GM12878 (cell line): ENCODE results near the gene SYT3. TPM values are rescaled to one million over a fixed set of nuclear protein-coding genes. Genes with fewer than 3 reads are reported as not detected.

Experiments
- ATF7 ChIP-seq: fragments of 450-650 bp; IDR thresholded peaks from 2 replicates; pipeline ENCODE4 v1.6.1; 2016; ENCODE audit warnings: low read depth, mild to moderate bottlenecking
- CHD1 ChIP-seq: IDR thresholded peaks from 2 replicates; pipeline ENCODE4 v1.6.1; 2012; ENCODE audit warnings: low read depth, low read length, improper control_type of control experiment
- CREB1 ChIP-seq: IDR thresholded peaks from 2 replicates; pipeline ENCODE4 v1.6.1; 2012; ENCODE audit warnings: low read depth, mild to moderate bottlenecking, inconsistent platforms
- ESRRA ChIP-seq: IDR thresholded peaks from 2 replicates; pipeline ENCODE4 v1.6.1; 2012; ENCODE audit warnings: mild to moderate bottlenecking, low read length, improper control_type of control experiment
- HDAC2 ChIP-seq: fragments of 200-600 bp; sonication (generic); IDR thresholded peaks from 2 replicates; pipeline ENCODE4 v1.6.1; 2017
- KAT2A ChIP-seq: conservative IDR thresholded peaks from 2 replicates; pipeline ENCODE4 v1.6.1; 2011; ENCODE audit warnings: low read depth, low read length; ENCODE audit not compliant: control insufficient read depth
- MXI1 ChIP-seq: fragments of 150-350 bp; IDR thresholded peaks from 2 replicates; pipeline ENCODE4 v1.6.1; 2011; ENCODE audit warnings: low read depth, mild to moderate bottlenecking, inconsistent platforms, low read length, improper control_type of control experiment
- NR2C1 ChIP-seq: fragments of 450-650 bp; IDR thresholded peaks from 2 replicates; pipeline ENCODE4 v1.6.1; 2017; ENCODE audit warnings: antibody characterized with exemption, mild to moderate bottlenecking, moderate library complexity
- PAX5 ChIP-seq: IDR thresholded peaks from 2 replicates; pipeline ENCODE4 v1.6.1; 2011; ENCODE audit warnings: low read depth, low read length, borderline replicate concordance
- POLR2AphosphoS5 ChIP-seq: IDR thresholded peaks from 2 replicates; pipeline ENCODE4 v1.6.1; 2011; ENCODE audit warnings: mild to moderate bottlenecking, low read length, inconsistent platforms
- SP1 ChIP-seq: IDR thresholded peaks from one replicate; pipeline ENCODE4 v1.6.1; 2011; ENCODE audit warnings: low read depth, low read length
- WRNIP1 ChIP-seq: IDR thresholded peaks from 2 replicates; pipeline ENCODE4 v1.6.1; 2011; ENCODE audit warnings: low read depth, low read length, improper control_type of control experiment, borderline replicate concordance
- ZBED1 ChIP-seq: IDR thresholded peaks from 2 replicates; pipeline ENCODE4 v1.6.1; 2016; ENCODE audit warnings: borderline replicate concordance
- polyA plus RNA-seq, 11 experiments: library from polyadenylated mRNA; depleted of rRNA in 4 of 11; unstranded in 6 of 11; stranded (reverse) in 5 of 11; fragments of >200 nt; fragmentation: Nextera tagmentation in 4 of 11; fragmentation: Illumina TruSeq in 1 of 11; extraction: Ambion mirVana in 4 of 11; extraction: Trizol in 1 of 11; gene quantifications; 1 replicate in 1 of 11; 2 replicates in 10 of 11; pipeline versions ENCODE4 v1.2.1 to v1.2.3, GENCODE V29; 2011 to 2016; ENCODE audit warnings: inconsistent platforms in 2 of 11, missing spikeins in 2 of 11, low read depth in 1 of 11
- total RNA-seq, 4 experiments: library from RNA; depleted of rRNA in 3 of 4; stranded (reverse); fragments of >200 nt in 3 of 4; fragmentation: Illumina TruSeq in 1 of 4; extraction: Trizol in 1 of 4; gene quantifications; 2 replicates each; pipeline versions ENCODE4 v1.2.1 to v1.2.3, GENCODE V29; 2013 to 2021
- TF ChIP-seq, protein P1 (sequence below): fragments of 450-650 bp; IDR thresholded peaks from 2 replicates; pipeline ENCODE4 v1.6.1; 2017; ENCODE audit warnings: mild to moderate bottlenecking

SYT3 gene
- total and polyA plus RNA-seq, 10 of the 15 experiments (the other 5 are each of a cell fraction or from before 2014, with no cell fraction given), result 0.05 to 0.18 TPM; not detected in 8

DNA sequence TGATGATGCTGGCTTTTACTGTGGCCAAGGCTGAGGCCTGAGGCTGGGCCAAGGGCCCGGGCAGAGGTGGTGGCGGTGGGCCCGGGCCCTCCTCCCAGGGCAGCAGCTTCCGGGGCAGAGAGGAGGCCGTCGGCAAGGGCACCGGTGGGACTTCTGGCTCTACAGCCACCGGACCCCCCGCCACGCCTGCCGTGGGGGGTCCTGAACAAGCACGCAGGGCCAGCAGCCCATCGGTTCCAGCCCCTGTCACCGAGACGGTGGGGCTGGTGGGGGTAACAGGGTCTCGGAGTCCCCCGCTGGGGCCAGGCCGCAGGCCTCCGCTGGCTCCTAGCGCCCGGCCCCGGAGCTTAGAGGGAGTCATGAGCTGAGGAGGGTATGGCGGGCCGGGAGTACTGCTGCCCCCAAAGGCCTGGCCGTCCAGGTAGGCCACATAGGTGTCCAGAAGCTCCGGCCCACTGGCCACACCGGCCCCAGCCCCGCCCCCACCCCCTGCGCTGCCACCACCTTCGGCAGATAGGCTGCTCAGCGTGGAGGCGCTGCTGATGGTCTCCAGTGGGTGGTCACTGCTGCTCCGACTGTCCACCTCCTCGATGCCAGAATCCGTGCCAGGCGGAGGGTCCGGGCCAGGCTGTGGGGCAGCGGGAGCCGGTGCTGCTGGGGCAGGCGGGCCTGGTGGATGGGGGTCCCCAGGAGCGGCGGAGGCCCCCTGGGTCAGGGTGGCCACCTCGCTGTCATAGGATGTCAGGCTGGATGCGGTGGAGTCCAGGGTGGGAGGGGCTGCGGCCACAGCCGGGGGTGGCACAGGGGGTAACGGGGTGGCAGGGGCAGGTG is 26.9 kb upstream of the SYT3 start (continued):
- no peak for TF ChIP-seq ESRRA
- TF ChIP-seq KAT2A, result no peak
- TF ChIP-seq ATF7, result no peak
- TF ChIP-seq, protein P1, sequence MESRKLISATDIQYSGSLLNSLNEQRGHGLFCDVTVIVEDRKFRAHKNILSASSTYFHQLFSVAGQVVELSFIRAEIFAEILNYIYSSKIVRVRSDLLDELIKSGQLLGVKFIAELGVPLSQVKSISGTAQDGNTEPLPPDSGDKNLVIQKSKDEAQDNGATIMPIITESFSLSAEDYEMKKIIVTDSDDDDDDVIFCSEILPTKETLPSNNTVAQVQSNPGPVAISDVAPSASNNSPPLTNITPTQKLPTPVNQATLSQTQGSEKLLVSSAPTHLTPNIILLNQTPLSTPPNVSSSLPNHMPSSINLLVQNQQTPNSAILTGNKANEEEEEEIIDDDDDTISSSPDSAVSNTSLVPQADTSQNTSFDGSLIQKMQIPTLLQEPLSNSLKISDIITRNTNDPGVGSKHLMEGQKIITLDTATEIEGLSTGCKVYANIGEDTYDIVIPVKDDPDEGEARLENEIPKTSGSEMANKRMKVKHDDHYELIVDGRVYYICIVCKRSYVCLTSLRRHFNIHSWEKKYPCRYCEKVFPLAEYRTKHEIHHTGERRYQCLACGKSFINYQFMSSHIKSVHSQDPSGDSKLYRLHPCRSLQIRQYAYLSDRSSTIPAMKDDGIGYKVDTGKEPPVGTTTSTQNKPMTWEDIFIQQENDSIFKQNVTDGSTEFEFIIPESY, result no peak
- TF ChIP-seq CHD1, result no peak
- no peak for TF ChIP-seq ZBED1
- no peak for TF ChIP-seq HDAC2
- TF ChIP-seq NR2C1, result no peak
- TF ChIP-seq POLR2AphosphoS5, result no peak
- no peak for TF ChIP-seq SP1
- no peak for TF ChIP-seq CREB1
- no peak for TF ChIP-seq PAX5
- no peak for TF ChIP-seq MXI1
- TF ChIP-seq WRNIP1, result no peak
